ENCODE results near the gene VSIG4.
"Not testable (repeated sequence)": the region's sequence is repeated elsewhere in the genome, so short reads cannot be mapped to it uniquely, and the experiment has no call there.

The VSIG4 gene, protein sequence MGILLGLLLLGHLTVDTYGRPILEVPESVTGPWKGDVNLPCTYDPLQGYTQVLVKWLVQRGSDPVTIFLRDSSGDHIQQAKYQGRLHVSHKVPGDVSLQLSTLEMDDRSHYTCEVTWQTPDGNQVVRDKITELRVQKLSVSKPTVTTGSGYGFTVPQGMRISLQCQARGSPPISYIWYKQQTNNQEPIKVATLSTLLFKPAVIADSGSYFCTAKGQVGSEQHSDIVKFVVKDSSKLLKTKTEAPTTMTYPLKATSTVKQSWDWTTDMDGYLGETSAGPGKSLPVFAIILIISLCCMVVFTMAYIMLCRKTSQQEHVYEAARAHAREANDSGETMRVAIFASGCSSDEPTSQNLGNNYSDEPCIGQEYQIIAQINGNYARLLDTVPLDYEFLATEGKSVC

DNA sequence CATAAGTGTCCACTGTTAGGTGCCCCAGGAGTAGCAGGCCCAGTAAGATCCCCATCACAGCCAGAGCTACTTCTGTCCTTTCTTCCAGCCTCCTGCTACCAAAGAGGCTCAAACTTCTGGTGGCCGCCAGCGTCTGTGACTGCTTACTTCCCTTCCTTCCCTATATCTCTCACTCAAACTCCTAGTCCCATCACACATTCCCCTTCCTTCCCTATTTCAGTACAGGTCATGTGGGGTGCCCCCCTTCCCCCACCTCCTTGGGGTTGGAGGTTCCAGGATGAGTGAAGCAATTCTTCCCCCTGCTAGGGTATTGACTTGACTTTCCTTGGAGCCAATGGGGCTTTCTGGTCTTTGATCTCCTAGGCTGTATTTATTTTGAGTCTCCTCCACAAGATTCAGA, at the start of gene VSIG4:
TSS of gene VSIG4 (minus strand) at position 137 of the 400 bp plus-strand sequence. CDS start at position 55, 82 bp downstream.
- DNase-seq (ENCODE audit: low read depth), result no peak
- H3K4me3 ChIP-seq (ENCODE audit: control insufficient read depth, low read depth, low read length), result no peak within 1 kb of the TSS
- TF ChIP-seq, protein P1, sequence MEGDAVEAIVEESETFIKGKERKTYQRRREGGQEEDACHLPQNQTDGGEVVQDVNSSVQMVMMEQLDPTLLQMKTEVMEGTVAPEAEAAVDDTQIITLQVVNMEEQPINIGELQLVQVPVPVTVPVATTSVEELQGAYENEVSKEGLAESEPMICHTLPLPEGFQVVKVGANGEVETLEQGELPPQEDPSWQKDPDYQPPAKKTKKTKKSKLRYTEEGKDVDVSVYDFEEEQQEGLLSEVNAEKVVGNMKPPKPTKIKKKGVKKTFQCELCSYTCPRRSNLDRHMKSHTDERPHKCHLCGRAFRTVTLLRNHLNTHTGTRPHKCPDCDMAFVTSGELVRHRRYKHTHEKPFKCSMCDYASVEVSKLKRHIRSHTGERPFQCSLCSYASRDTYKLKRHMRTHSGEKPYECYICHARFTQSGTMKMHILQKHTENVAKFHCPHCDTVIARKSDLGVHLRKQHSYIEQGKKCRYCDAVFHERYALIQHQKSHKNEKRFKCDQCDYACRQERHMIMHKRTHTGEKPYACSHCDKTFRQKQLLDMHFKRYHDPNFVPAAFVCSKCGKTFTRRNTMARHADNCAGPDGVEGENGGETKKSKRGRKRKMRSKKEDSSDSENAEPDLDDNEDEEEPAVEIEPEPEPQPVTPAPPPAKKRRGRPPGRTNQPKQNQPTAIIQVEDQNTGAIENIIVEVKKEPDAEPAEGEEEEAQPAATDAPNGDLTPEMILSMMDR (conservative IDR thresholded peaks at IDR 0.05; ENCODE audit: control insufficient read depth, insufficient read depth, low read depth, low read length), result no peak

DNA sequence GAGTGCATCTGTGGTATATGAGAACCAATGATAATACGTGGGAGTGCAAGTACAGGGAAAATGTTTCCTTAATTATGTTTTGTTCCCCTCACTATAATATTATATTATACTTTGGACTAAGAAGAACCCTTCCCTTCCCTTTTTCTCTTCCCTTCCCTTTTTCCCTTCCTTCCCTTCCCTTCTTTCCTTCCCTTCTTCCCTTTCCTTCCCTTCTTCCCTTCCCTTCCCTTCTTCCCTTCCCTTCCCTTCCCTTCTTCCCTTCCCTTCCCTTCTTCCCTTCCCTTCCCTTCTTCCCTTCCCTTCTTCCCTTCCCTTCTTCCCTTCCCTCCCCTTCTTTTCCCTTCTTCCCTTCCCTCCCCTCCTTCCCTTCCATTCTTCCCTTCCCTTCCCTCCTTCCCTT, 36.9 kb upstream of the VSIG4 start:
- DNase-seq (ENCODE audit: low read depth), result no peak
- TF ChIP-seq, protein P1 (conservative IDR thresholded peaks at IDR 0.05; ENCODE audit: control insufficient read depth, insufficient read depth, low read depth, low read length), result no peak
- H3K4me3 ChIP-seq (ENCODE audit: control insufficient read depth, low read depth, low read length), result no peak overlapping the region

DNA sequence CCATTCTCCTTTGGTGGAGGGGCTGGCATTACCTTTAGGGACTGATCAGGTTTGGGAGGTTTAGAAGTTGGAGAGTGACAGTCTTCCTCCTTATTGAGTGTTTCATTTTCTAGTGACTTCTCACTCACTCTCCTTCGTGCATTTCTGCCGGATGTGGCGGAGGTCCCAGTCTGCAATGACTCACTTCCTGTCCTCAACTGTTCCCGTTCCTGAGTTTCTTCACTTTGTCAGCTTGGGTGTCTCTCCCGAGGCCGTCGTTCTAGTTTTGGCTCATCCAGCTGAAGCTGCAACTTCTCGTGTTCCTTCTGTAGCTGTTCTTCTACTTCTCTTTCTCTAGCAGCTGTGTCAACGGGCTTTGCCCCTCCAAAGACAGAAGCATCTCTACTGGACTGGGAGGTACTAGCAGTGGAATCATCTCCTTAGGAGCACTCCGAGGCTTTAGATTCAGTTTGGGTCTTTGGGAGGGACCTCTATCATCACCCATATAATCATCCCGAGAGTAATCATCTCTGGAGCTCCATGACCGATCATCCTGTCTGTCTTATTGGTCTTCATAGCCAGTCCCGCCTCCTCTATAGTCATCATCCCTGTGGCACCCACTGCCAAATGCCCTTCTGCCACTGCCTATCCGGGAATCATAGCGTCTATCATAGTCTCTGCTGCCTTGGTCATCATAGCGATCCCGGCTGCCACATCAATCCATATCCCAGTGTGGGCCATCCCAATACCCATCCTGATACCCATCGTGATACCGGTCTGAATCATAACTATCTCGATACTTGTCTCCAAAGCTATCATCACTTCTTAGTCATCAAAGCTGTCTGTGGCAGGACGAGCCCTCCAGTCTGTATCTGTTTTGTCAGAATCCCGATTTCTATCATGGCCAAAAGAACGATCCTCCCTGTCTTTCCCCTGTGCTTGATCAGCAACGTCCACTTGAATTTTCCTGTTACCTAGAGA, 35.3 kb upstream of the VSIG4 start:
- DNase-seq (ENCODE audit: low read depth), result peak; percentile 8
- H3K4me3 ChIP-seq (ENCODE audit: control insufficient read depth, low read depth, low read length), result no peak overlapping the region
- TF ChIP-seq, protein P1 (conservative IDR thresholded peaks at IDR 0.05; ENCODE audit: control insufficient read depth, insufficient read depth, low read depth, low read length), result no peak

DNA sequence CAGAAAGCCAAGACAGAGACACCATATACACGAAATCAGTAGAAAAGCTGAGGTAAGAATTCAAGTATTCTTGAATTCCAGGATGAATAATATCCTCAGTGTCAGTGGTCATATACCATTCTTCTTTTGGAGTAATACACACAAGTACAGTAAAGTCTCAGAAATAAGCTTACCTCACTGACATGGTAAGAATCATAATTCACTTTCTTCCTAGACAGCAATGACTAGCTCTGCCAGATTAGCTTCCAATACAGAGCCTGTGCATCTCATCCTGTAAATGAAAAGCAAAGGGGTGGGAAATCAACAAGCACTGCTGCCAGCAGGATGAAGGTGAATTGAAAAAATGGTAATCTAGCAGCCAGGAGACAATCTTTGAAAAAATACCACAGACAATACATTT, 31.2 kb upstream of the VSIG4 start:
- TF ChIP-seq, protein P1 (conservative IDR thresholded peaks at IDR 0.05; ENCODE audit: control insufficient read depth, insufficient read depth, low read depth, low read length), result no peak
- no peak for DNase-seq (ENCODE audit: low read depth)
- no peak overlapping the region for H3K4me3 ChIP-seq (ENCODE audit: control insufficient read depth, low read depth, low read length)

DNA sequence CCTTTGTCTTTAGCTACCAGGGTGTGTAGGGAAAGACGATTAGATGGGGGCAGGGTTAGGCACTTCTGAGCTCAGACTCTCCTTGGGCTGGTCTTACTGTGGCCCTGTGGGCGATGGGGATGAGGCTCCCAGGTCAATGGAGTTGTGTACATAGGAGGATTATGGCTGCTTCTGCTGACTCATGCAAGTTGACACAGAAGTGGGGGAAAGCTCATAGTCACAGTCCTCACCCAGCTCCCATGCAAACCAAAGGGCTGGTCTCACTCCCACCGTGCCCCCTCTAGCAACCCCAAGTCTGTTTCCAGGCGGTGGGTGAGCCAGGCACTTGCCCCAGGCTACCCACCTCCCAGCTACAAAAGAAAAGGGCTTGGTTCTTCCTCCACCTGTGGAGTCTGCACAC, 24.4 kb upstream of the VSIG4 start:
- TF ChIP-seq, protein P1 (conservative IDR thresholded peaks at IDR 0.05; ENCODE audit: control insufficient read depth, insufficient read depth, low read depth, low read length), result no peak
- DNase-seq (ENCODE audit: low read depth), result no peak
- no peak overlapping the region for H3K4me3 ChIP-seq (ENCODE audit: control insufficient read depth, low read depth, low read length)

DNA sequence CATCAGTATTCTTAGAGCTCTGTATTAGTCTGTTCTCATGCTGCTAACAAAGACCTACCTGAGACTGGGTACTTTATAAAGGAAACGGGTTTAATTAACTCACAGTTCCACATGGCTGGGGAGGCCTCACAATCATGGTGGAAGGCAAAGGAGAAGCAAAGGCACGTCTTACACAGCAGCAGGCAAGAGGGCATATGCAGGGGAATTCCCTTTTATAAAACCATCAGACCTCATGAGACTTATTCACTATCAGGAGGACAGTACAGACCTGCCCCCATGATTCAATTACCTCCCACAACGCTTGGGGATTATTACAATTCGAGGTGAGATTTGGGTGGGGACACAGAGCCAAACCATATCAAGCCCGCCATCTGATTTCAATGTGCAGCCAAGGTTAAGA, 17.1 kb upstream of the VSIG4 start:
- DNase-seq (ENCODE audit: low read depth); H3K4me3 ChIP-seq (ENCODE audit: control insufficient read depth, low read depth, low read length): not testable (repeated sequence)

DNA sequence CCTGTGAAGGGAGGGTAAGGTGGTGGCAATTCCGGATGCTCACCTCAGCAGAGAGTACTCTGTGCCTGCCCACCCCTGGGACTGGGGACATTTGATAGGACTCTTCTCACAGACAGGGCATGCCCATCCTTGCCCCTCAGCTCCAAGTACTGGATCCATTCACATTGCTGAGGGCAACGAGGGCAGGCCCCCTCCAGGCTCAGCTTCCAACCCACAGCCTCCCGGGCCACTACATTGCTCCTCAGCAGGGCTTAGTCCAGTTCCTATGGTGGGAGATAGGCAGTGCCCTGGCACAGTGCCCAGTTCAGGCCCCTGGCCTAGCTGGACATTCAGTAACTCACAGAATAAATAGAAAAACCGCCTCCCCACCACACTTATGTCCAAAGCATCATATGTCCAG, 15.1 kb upstream of the VSIG4 start:
- TF ChIP-seq, protein P1 (conservative IDR thresholded peaks at IDR 0.05; ENCODE audit: control insufficient read depth, insufficient read depth, low read depth, low read length), result no peak
- H3K4me3 ChIP-seq (ENCODE audit: control insufficient read depth, low read depth, low read length), result no peak overlapping the region
- DNase-seq (ENCODE audit: low read depth), result no peak
